GM10266 (cell line): ENCODE data around the gene P2RY10.

ENCODE experiments used
- DNase-seq: peaks from one replicate; pipeline ENCODE4 v3.0.0; 2012; ENCODE audit errors: extremely low spot score
- TF ChIP-seq, protein P1 (sequence below): IDR thresholded peaks from 2 replicates; pipeline ENCODE4 v1.5.1; 2012; ENCODE audit warnings: mild to moderate bottlenecking, low read depth; ENCODE audit not compliant: control insufficient read depth, insufficient read depth; ENCODE audit errors: missing control alignments

The P2RY10 gene

GRCh38 chrX:78946178-78946931, 1.2 kb downstream of the P2RY10 start:
- TF ChIP-seq, protein P1, sequence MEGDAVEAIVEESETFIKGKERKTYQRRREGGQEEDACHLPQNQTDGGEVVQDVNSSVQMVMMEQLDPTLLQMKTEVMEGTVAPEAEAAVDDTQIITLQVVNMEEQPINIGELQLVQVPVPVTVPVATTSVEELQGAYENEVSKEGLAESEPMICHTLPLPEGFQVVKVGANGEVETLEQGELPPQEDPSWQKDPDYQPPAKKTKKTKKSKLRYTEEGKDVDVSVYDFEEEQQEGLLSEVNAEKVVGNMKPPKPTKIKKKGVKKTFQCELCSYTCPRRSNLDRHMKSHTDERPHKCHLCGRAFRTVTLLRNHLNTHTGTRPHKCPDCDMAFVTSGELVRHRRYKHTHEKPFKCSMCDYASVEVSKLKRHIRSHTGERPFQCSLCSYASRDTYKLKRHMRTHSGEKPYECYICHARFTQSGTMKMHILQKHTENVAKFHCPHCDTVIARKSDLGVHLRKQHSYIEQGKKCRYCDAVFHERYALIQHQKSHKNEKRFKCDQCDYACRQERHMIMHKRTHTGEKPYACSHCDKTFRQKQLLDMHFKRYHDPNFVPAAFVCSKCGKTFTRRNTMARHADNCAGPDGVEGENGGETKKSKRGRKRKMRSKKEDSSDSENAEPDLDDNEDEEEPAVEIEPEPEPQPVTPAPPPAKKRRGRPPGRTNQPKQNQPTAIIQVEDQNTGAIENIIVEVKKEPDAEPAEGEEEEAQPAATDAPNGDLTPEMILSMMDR, result no peak
- DNase-seq, result no peak

- DNase-seq, result no peak
These were observed 5.0 kb downstream of the P2RY10 start for GRCh38 chrX:78950009-78950835.

GRCh38 chrX:78957049-78957767, 12.0 kb downstream of the P2RY10 start:
- TF ChIP-seq, protein P1, result no peak
- no peak for DNase-seq

More at GRCh38 chrX:78950009-78950835, 5.0 kb downstream of the P2RY10 start:
- TF ChIP-seq, protein P1, result no peak

DNA sequence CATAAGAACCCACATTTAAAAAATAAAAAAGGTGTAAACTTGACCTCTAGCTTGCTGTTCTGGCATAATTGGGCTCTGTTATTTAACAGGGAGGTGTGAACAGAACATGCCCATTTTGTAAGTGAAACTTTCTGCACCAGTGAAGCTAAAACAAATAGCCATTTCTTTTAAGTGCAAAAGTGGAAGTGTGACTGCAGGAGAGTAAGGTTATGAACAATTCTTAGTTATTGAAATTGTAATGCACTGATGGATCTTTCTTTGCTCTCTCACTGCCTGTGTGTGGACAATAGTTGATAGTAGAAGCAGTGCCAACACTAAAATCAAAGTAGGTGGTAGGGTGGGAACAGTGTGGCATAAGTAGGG, 12.6 kb downstream of the P2RY10 start:
- DNase-seq, result no peak
- TF ChIP-seq, protein P1, result no peak

DNA sequence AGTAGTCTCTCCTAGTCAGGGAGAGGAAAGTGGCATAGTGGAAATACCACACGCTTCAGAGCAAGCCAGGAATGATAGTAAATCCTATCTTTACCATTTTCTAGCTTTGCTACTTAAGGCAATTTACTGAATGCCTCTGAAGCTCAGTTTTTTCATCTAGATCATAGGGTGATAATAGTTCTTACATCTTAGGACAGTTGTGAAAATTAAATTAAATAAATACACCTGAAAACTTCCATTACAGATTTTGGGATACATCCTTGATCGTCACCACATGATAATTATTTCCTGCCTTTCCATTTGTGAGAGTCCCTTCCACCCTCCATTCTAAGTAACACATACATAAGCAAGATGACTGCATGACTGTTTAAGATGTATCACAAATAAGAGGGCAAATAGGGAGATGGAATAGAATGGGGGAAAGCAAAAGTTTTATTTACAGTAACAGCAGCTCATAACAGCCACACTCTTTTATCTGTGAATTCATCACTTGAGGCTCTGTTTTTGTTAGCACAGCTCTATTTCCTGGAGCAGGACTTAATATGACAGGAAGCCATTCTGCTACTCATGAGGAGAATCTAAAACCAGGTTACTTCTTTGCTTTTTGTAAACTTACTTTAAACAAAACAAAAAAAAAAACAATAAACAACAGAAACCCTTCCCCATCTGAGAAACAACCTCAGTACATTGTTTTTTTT, 13.4 kb downstream of the P2RY10 start:
- TF ChIP-seq, protein P1, result no peak
- no peak for DNase-seq

GRCh38 chrX:78960888-78961287, 15.7 kb downstream of the P2RY10 start:
- TF ChIP-seq, protein P1, result no peak
- DNase-seq, result no peak
